Right hindlimb (tissue), 1 donor: ENCODE data around the gene TSPAN17.
A peak's percentile ranks its signal among the peaks of the same experiment; 100 is the strongest.

Experiments used
- DNase-seq: peaks from one replicate; pipeline ENCODE4 v3.0.0-alpha.2; 2018

The TSPAN17 gene

GRCh38 chr5:176624142-176624541, 23.1 kb upstream of the TSPAN17 start:
- no peak for DNase-seq

- no peak for DNase-seq
These were observed 22.3 kb upstream of the TSPAN17 start for GRCh38 chr5:176624938-176625337.

- DNase-seq, result no peak
These were observed 21.8 kb upstream of the TSPAN17 start for GRCh38 chr5:176625512-176625911.

GRCh38 chr5:176625966-176626875, 21.1 kb upstream of the TSPAN17 start:
- DNase-seq, result no peak

- no peak for DNase-seq
These were observed 20.4 kb upstream of the TSPAN17 start for GRCh38 chr5:176626876-176627236.

- DNase-seq, result no peak
These were observed 19.7 kb upstream of the TSPAN17 start for GRCh38 chr5:176627582-176627981.

- no peak for DNase-seq
These were observed 18.7 kb upstream of the TSPAN17 start for GRCh38 chr5:176628406-176629228.

GRCh38 chr5:176629317-176629852, 17.9 kb upstream of the TSPAN17 start:
- no peak for DNase-seq

GRCh38 chr5:176629853-176630680, 17.2 kb upstream of the TSPAN17 start, which contains the start of the genes EIF4E1B and SNCB:
EIF4E1B (plus strand) TSS chr5:176630675; CDS start chr5:176642788, 12,113 bp downstream.
SNCB (minus strand) TSS chr5:176630534; CDS start chr5:176629654, 880 bp downstream.
- DNase-seq, result peak; percentile 49

- DNase-seq, result no peak
These were observed 16.5 kb upstream of the TSPAN17 start for GRCh38 chr5:176630681-176631222.

GRCh38 chr5:176631383-176632200, 15.7 kb upstream of the TSPAN17 start:
- DNase-seq, result no peak

GRCh38 chr5:176632745-176633144, 14.5 kb upstream of the TSPAN17 start:
- no peak for DNase-seq

- no peak for DNase-seq
These were observed 13.7 kb upstream of the TSPAN17 start for GRCh38 chr5:176633598-176633997.

GRCh38 chr5:176636426-176636825, 10.9 kb upstream of the TSPAN17 start:
- no peak for DNase-seq

- no peak for DNase-seq
These were observed 9.7 kb upstream of the TSPAN17 start for GRCh38 chr5:176637556-176637955.

GRCh38 chr5:176638437-176638836, 8.8 kb upstream of the TSPAN17 start:
- DNase-seq, result no peak

GRCh38 chr5:176639208-176639607, 8.1 kb upstream of the TSPAN17 start:
- DNase-seq, result no peak

- DNase-seq, result peak; percentile 51
These were observed 7.3 kb upstream of the TSPAN17 start for GRCh38 chr5:176639981-176640380.

- DNase-seq, result no peak
These were observed 6.7 kb upstream of the TSPAN17 start for GRCh38 chr5:176640616-176641015.

GRCh38 chr5:176642675-176643490, 4.4 kb upstream of the TSPAN17 start:
- no peak for DNase-seq
